Mammary epithelial cell (primary cell): ENCODE measurements around the gene OR6V1.

Source experiments
- CTCF ChIP-seq, 2 donors: IDR thresholded peaks in 1 of 2; conservative IDR thresholded peaks in 1 of 2; 2 replicates each; pipeline ENCODE4 v1.5.1; 2011 to 2012; ENCODE audit warnings: inconsistent platforms in 2 of 2, low read length in 2 of 2, mild to moderate bottlenecking in 2 of 2, control low read depth in 1 of 2, low read depth in 1 of 2; ENCODE audit not compliant: insufficient read depth in 1 of 2; ENCODE audit errors: extremely low read depth in 1 of 2
- EZH2 ChIP-seq: IDR thresholded peaks from 2 replicates; pipeline ENCODE4 v1.6.1; 2012; ENCODE audit warnings: low read length, inconsistent platforms, borderline replicate concordance

GRCh38 chr7:143074141-143074540 lies 22.0 kb downstream of the OR6V1 start:
- TF ChIP-seq CTCF (conservative IDR thresholded peaks at IDR 0.05 in 1 of 2, IDR thresholded peaks at IDR 0.05 in 1 of 2; ENCODE audit: extremely low read depth in 1 of 2, insufficient read depth in 1 of 2, low read depth in 1 of 2, low read length in 2 of 2) (no peak), EZH2 (no peak)
